Esophagus squamous epithelium (tissue), 5 donors: Measurements from ENCODE around the gene ANKZF1. TPM values are rescaled to one million over a fixed set of nuclear protein-coding genes. Genes with fewer than 3 reads are reported as not detected.

Source experiments
- DNase-seq: peaks from one replicate; lab custom pipeline; 2025; lab: John Stamatoyannopoulos, UW
- H3K27ac ChIP-seq, 4 donors: fragments of 200-600 bp; sonication (generic); one replicate each; pipeline ENCODE4 v1.5.1; 2016 to 2019; ENCODE audit warnings: mild to moderate bottlenecking in 1 of 4
- H3K27me3 ChIP-seq, 4 donors: fragments of 200-600 bp; sonication (generic); 1 replicate in 3 of 4; 2 replicates in 1 of 4; pipeline versions ENCODE4 v1.5.1 to v1.6.0; 2017 to 2021; ENCODE audit warnings: antibody characterized with exemption in 1 of 4
- H3K36me3 ChIP-seq, 3 donors: fragments of 200-600 bp; sonication (generic); one replicate each; pipeline ENCODE4 v1.5.1; 2016 to 2019
- H3K4me1 ChIP-seq, 3 donors: fragments of 200-600 bp; sonication (generic); one replicate each; pipeline ENCODE4 v1.5.1; 2017 to 2019
- H3K4me3 ChIP-seq, 4 donors: fragments of 200-600 bp; sonication (generic); 1 replicate in 3 of 4; 2 replicates in 1 of 4; pipeline ENCODE4 v1.5.1; 2016 to 2019; ENCODE audit warnings: mild to moderate bottlenecking in 2 of 4, moderate library complexity in 1 of 4
- H3K9me3 ChIP-seq, 3 donors: fragments of 200-600 bp; sonication (generic); one replicate each; pipeline ENCODE4 v1.5.1; 2016 to 2019
- POLR2A ChIP-seq, 4 donors: fragments of 450-650 bp; IDR thresholded peaks; one replicate each; pipeline ENCODE4 v1.6.1; 2017; ENCODE audit warnings: antibody characterized with exemption in 4 of 4, mild to moderate bottlenecking in 4 of 4, moderate library complexity in 3 of 4
- WGBS, 2 donors: methylation state at CpG; one replicate each; pipeline ENCODE4 v1.1.5; 2018; 5-methylcytosine and 5-hydroxymethylcytosine counted together
- intact Hi-C: fragments of 100-400 bp; cut with DNase I; formaldehyde crosslinking; loops from one replicate; pipeline ENCODE4 v1.15.0; 2022
- total RNA-seq, 4 donors: library from RNA; depleted of rRNA; stranded (reverse); fragments of >200 nt; gene quantifications; one replicate each; pipeline ENCODE4 v1.1.0, GENCODE V29; 2016
- TF ChIP-seq, protein P1 (sequence below), 6 experiments: fragments of 450-650 bp in 4 of 6; fragments of 200-600 bp in 2 of 6; sonication (generic) in 2 of 6; IDR thresholded peaks; one replicate each; pipeline ENCODE4 v1.5.1; 2016 to 2019; ENCODE audit warnings: antibody characterized with exemption in 6 of 6, mild to moderate bottlenecking in 4 of 6, moderate library complexity in 4 of 6
- donor health status: DM: yes; HTN: yes; CAD: no.

Gene ANKZF1
- total RNA-seq, 4 donors from 2014 or later = 10.2 to 54.9 (median 27.6) TPM

DNA sequence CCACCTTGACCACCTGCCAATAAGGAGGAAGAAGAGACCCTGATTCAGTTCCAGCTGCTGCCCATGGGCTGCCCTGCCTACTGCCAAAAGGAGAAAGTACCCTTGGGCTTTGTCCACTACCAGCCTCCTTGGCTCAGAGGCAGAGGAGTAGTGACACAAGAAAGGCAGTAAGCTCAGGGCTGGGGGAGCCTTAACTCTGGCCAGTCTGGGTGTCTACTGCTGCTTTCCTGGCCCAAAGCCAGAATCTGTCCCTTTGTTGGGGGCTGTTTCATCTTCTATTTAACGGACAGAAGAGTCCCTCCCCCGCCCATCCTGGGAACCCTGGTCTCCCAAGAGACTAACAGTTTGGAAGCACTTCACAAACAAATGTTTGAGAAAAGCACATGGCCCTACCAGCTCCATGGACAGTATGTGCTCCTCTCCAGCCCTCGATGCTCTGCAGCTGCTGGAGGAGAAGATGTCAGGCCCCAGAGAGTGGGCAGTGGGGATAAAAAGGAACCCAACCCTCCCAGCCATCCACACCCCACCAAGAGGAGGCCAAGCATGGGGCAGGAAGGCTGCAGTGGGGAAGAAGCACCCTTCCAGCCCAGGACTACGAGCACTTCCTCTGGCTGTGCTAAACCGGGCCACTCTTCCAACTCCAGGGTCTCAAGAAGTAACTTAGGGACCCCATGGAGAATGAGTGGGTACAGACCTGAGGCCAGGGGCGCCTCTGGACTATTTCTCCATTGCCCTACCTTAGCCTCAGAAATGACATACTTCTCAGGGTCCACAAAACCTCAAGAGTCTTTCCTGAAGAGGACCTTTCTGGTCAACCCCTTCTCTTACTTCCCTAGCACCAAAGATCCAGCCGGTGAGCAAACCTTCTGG, 1.3 kb upstream of the ANKZF1 start:
- intact Hi-C loops = no loop called here
- Histone ChIP-seq H3K4me3 (peak overlapping the region; percentile 84 to 90 (median 90)), H3K27me3 (no peaks in the 10 kb centered on the region), H3K36me3 (peaks cover 25 to 64% (median 34%) of the 10 kb centered on the region in 3 donors), H3K4me1 (peaks cover 18 to 44% (median 23%) of the 10 kb centered on the region in 3 donors), H3K9me3 (no peaks in the 10 kb centered on the region), H3K27ac (peak overlapping the region; percentile 95 to 99 (median 95))
- TF ChIP-seq, protein P1, sequence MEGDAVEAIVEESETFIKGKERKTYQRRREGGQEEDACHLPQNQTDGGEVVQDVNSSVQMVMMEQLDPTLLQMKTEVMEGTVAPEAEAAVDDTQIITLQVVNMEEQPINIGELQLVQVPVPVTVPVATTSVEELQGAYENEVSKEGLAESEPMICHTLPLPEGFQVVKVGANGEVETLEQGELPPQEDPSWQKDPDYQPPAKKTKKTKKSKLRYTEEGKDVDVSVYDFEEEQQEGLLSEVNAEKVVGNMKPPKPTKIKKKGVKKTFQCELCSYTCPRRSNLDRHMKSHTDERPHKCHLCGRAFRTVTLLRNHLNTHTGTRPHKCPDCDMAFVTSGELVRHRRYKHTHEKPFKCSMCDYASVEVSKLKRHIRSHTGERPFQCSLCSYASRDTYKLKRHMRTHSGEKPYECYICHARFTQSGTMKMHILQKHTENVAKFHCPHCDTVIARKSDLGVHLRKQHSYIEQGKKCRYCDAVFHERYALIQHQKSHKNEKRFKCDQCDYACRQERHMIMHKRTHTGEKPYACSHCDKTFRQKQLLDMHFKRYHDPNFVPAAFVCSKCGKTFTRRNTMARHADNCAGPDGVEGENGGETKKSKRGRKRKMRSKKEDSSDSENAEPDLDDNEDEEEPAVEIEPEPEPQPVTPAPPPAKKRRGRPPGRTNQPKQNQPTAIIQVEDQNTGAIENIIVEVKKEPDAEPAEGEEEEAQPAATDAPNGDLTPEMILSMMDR (IDR thresholded peaks at IDR 0.05) = no peak
- no peak for TF ChIP-seq POLR2A (IDR thresholded peaks at IDR 0.05)
- DNase-seq = no peak
- WGBS, 2 donors = 11 to 62% methylated on average over 1 to 5 of the region's 7 CpGs

DNA sequence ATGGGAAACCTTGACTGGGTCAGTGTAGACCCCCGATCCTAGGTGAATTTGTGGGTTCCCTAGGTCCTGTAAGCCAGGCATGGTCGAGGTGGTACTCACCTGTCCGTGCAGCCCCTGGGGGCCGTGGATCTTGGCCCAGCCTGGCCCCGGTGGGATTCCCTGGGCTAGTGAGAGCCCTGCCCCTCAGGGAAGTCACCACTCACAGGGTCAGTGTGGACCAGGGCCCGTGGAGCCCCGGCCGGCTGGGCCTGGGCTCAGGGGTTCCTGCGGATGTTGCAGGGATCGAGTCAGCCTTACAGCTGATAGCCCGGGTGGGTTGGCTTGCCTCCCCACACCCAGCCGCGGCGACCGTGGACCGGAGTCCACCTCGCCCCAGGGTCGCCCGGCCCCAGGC, 698 bp upstream of the ANKZF1 start:
- H3K27me3 ChIP-seq = no peaks in the 10 kb centered on the region
- TF ChIP-seq, protein P1 (IDR thresholded peaks at IDR 0.05) = no peak
- TF ChIP-seq POLR2A (IDR thresholded peaks at IDR 0.05) = no peak
- H3K4me3 ChIP-seq = peak overlapping the region; percentile 84 to 90 (median 90)
- peaks cover 18 to 44% (median 23%) of the 10 kb centered on the region in 3 donors for H3K4me1 ChIP-seq
- peak overlapping the region; percentile 95 to 99 (median 95) for H3K27ac ChIP-seq
- no peaks in the 10 kb centered on the region for H3K9me3 ChIP-seq
- no CpG with 5 or more reads among the region's 19 CpGs for WGBS, 2 donors
- DNase-seq = no peak
- peaks cover 24 to 64% (median 34%) of the 10 kb centered on the region in 3 donors for H3K36me3 ChIP-seq
- intact Hi-C loops = no loop called here

GRCh38 chr2:219230059-219230540, 494 bp downstream of the ANKZF1 start:
- Histone ChIP-seq H3K9me3 (no peaks in the 10 kb centered on the region), H3K4me3 (peak overlapping the region; percentile 84 to 90 (median 90)), H3K27ac (peak overlapping the region; percentile 95 to 99 (median 95)), H3K27me3 (no peaks in the 10 kb centered on the region), H3K36me3 (peaks cover 22 to 64% (median 33%) of the 10 kb centered on the region in 3 donors), H3K4me1 (peaks cover 18 to 44% (median 23%) of the 10 kb centered on the region in 3 donors)
- intact Hi-C loops = no loop called here
- no peak for DNase-seq
- TF ChIP-seq, protein P1 (IDR thresholded peaks at IDR 0.05) = no peak
- TF ChIP-seq POLR2A (IDR thresholded peaks at IDR 0.05) = no peak
- 0 to 1% methylated on average over 18 to 22 of the region's 24 CpGs for WGBS, 2 donors

DNA sequence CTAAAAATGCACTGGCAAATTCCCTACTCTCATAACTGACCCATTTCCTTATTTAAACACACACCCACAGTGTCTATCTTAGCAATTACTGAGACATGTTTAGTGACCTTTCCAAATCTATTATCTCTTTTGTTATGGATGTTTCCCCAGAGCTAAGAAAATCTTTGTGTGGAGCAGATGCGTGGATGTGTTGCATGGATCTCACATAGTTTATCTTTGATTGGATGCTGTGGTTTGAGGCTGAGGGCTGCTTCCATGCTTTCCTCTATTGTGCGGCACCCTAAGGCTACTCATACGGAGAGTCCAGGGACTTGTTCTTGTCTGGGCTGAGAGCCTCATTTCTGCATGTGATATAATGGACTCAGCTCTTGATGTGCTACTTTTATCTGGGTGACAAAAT, 4.7 kb downstream of the ANKZF1 start:
- H3K36me3 ChIP-seq = peaks cover 27 to 79% (median 53%) of the 10 kb centered on the region in 3 donors
- WGBS, 2 donors = 90 to 96% methylated on average over 3 of the region's 3 CpGs
- intact Hi-C loops = no loop called here

More for the DNA sequence above, 4.7 kb downstream of the ANKZF1 start:
- no peak for DNase-seq
- TF ChIP-seq, protein P1 (IDR thresholded peaks at IDR 0.05) = no peak
- TF ChIP-seq POLR2A (IDR thresholded peaks at IDR 0.05) = no peak
- Histone ChIP-seq H3K4me3 (no peak overlapping the region), H3K9me3 (no peaks in the 10 kb centered on the region), H3K4me1 (peaks cover 7 to 19% (median 9%) of the 10 kb centered on the region in 3 donors), H3K27me3 (no peaks in the 10 kb centered on the region), H3K27ac (no peak overlapping the region)
